Measurements from ENCODE around the gene ERFE.
A peak's percentile ranks its signal among the peaks of the same experiment; 100 is the strongest.

The ERFE gene

DNA sequence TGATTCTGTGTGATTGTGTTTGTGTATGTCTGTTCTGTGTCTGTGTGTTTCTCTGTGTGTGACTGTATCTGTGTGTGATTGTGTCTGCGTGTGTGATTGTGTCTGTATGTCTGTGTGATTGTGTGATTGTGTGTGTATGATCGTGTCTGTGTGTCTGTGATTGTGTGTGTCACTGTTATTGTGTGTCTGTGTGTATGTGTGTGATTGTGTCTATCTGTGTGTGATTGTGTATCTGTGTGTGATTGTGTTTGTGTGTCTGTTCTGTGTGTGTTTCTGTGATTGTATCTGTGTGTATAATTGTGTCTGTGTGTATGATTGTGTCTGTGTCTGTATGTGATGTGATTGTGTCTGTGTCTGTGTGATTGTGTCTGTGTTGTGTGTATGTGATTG, 32.0 kb upstream of the ERFE start:
- DNase-seq = no peak

DNA sequence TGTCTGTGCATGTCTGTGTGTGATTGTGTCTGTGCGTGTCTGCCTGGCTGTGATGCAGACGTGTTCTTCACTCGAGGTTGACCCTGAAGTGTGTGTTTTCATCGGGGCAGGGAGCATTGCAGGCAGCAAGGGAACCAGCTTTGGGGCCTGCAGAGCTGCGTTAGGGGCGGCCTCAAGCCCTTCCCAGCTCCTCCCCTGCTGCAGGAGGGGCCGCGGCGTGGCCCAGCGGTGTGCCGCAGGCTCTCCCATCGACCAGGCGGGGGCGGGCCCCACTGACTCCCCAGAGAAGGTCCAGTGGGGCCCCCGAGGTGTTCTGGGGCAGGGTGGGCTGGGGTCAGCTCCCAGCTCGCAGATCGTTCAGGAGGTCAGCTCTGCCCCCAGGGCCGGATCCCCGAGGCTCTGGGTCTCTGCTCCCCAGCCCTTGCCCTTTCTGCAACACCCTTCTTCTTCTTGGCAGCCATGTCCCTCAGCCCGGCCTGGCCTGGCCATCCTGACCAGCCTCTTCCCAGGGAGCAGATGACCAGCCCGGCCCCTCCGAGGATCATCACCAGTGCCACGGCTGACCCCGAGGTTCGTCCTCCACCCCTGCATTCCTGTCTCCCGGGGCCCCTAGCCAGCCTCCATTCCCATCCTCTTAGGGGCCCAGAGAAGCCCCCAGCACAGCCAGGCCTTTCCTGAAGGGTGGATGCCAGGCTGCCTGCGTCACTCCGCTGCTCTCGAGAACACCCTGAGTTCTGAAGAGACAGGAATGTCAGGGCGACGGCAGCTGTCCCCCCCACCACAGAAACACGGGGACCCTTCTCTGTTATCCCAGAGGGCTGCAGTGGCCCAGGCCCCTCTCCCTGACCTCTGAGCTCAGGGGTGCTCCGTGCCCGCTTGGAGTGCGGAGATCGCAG, 31.4 kb upstream of the ERFE start:
- DNase-seq = no peak

GRCh38 chr2:238128061-238128440, 30.7 kb upstream of the ERFE start:
- DNase-seq = no peak

DNA sequence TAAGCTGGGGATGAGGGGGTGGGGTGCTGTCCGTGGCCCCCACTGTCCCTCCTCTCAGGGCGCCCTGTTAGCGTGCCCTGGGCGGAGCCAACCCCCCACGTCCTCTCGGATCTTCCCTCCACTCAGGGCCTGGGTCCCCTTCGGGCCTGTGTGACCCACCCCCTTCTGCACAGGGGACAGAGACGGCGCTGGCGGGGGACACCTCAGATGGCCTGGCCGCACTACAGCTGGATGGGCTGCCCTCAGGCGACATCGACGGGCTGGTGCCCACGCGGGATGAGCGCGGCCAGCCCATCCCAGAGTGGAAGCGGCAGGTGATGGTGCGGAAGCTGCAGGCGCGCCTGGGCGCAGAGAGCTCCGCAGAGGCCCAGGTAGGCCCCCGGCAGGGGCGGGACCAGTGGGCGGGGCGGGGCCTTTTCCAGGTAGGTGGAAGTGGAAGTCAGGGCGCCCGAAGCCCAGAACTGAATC, 30.2 kb upstream of the ERFE start:
- no peak for DNase-seq

DNA sequence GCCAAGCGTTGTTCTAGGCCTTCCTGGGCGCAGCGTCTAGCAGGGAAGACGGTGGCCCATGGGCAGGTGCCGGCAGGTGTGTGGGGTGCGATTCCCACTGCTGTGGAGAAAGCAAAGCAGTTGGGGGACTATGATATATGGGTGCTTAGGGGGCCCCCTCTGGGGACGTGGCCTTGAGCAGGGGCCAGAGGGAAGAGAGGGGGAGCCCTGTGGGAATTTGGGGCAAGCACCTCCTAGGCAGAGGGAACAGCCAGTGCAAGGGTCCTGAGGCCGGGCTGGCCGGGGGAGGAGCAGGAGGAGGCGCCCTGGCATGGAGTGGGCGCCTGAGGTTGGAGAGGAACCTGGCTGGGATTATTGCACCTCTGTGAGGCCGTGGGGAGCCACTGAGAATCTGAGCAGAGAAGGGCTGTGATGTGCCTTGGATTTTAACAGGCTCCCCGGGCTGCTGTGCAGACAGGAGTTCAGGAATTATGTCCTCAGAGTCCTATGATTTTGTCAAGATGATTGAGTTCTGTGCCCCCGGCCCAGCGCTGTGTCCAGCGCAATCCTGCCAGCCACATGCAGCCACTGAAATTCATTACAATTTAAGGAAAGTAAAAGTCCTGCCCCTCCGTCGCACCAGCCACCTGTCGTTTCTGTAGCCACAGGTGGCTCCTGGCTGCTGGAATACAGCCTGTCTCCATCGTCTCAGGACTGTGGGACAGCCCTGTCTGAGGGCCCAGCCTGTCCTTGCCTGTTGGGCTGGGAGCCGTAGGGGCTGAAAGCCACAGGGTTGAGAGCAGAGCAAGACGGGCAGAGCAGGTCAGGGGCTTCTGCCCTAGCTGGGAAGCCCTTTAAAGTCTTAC, 29.4 kb upstream of the ERFE start:
- DNase-seq = no peak

DNA sequence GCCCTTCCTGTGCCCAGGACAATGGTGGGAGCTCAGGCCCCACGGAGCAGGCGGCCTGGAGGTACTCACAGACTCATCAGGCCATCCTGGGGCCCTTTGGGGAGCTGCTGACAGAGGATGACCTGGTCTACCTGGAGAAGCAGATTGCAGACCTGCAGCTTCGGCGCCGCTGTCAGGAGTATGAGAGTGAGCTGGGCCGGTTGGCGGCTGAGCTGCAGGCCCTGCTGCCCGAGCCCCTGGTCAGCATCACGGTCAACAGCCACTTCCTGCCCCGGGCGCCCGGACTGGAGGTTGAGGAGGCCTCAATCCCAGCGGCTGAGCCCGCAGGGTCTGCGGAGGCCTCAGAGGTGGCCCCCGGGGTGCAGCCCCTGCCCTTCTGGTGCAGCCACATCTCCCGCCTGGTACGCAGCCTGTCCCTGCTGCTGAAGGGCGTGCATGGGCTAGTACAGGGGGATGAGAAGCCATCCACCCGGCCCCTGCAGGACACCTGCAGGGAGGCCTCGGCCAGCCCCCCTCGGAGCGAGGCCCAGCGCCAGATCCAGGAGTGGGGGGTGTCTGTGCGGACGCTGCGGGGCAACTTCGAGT, 28.6 kb upstream of the ERFE start:
- no peak for DNase-seq

GRCh38 chr2:238130696-238131628, 27.8 kb upstream of the ERFE start:
- no peak for DNase-seq

DNA sequence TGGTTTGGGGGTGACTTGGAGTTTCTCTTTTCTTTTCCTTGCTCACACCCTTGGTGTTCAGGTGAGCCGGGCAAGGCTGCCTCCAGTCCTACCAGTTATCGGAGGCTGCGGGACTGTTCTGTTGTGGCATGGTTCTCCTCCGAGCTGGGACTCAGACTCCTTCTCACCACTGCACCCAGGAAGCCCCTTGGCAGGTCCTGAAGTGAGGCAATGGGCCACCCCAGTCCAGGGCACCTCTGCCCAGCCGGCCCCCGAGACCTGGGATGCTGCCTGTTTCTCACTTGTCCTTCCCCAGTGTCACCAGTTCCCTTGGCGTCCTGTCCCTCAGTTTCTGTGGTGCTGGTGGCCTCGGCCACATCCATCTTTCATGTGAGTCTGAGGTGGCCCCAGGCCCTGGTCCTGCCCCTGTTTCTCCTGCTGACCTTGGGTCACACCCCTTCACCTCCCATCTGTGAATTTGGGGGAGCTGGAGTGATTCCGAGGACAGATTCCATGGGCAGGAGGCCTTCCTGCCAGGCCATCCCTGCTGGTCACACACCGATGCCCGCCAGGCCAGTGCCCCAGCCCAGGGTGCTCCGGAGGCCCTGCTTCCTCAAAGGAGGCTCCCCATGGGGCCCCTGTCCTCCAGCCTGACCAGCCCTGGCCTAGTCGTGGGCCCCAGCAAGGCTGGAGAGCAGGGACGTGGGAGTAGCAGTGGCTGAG, 26.9 kb upstream of the ERFE start:
- DNase-seq = no peak

DNA sequence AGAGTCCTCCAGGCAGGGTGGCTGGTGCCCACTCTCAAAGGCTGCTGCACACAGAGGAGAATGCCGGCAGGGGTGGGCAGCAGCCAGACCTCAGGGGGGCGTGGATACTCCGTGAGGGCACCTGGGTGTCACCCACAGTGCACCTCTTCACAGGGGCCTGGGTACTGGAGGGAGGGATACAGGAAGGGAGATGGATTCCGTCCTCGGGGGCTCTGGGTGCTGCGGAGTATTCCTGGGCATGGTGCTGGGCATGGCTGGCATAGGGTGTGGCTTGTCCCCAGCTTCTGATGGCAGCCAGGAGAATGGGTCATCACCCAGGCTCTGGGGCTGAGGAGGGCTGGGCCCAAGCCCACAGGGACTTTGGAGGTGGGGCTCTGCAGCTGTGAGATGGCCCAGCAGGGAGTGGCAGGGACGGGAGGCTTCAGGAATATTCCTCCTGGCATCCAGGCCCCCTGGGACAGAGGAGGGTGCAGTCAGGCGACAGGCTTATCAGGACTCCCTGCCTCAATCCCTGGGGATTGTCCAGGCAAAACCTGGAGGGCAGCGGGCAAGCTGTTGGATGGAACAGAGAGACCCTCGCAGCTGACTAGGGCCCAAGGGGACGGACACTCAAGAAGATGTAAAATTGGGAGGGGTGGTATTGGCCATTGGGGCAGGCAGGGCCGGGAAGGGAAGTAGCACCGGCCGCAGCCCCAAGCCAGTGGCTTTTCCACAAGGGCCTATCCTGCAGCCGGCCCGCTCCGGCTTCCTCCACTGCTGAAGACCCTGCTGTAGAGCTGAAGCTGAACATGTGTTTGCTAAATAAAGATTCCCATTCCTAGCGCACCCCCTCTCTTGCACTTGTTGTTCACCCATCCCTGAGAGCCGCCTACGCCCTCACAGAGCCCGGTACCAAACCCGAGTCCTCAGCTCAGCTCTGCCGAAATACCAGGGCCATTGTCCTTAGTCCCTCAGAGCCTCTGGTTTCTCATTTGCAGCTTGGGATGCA, 26.0 kb upstream of the ERFE start:
- DNase-seq = no peak

GRCh38 chr2:238133499-238134392, 25.0 kb upstream of the ERFE start:
- DNase-seq = no peak

GRCh38 chr2:238134393-238134785, 24.4 kb upstream of the ERFE start:
- DNase-seq = no peak

DNA sequence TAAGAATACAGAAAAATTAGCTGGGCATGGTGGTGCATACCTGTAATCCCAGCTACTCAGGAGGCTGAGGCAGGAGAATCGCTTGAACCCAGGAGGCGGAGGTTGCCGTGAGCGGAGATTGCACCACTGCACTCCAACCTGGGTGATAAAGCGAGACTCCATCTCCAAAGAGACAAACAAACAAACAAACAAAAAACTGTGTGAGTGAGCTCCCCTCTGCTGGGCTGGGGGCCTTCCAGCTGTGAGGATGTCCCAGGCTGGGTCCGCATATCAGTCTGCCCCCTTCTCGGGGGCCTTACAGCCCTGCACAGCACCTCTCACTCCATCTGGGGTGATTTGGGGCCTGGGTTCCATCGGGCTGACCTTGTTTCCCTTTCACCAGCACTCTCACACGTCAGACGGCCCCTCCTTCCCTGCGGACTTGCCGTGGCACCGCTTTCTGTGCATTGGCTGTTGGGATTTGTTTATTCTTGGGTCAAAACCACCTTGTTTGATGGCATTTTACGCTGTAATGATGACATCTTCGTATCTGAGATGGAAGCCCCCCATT, 23.1 kb upstream of the ERFE start:
- DNase-seq = no peak

DNA sequence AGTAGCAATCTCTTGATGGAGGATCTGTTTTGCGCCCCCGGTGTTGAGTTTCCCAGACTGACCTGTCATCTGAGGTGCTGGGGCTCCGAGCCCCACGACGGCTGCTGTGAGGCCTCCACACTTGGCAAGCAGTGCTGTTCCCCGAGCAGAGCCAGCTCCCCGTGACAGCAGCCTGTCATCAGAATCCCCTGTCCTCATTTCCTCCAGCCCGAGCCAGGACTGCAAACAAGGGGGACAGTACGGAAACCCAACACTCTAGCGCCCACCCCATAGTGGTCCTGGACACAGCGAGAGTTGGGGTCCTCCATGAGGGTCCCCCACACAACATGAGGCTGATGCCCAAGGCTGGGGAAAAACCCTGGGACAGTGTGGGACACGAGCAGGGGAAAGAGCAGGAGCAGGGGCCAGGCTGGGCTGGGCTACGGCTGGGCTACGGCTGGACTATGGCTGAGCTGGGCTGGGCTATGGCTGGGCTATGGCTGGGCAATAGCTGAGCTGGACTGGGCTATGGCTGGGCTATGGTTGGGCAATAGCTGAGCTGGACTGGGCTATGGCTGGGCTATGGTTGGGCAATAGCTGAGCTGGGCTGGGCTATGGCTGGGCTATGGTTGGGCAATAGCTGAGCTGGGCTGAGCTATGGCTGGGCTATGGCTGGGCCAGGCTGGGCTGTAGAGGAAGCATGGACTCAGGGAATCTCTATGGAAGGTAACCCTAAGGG, 21.8 kb upstream of the ERFE start:
- no peak for DNase-seq

GRCh38 chr2:238137885-238138284, 20.9 kb upstream of the ERFE start:
- DNase-seq = no peak

DNA sequence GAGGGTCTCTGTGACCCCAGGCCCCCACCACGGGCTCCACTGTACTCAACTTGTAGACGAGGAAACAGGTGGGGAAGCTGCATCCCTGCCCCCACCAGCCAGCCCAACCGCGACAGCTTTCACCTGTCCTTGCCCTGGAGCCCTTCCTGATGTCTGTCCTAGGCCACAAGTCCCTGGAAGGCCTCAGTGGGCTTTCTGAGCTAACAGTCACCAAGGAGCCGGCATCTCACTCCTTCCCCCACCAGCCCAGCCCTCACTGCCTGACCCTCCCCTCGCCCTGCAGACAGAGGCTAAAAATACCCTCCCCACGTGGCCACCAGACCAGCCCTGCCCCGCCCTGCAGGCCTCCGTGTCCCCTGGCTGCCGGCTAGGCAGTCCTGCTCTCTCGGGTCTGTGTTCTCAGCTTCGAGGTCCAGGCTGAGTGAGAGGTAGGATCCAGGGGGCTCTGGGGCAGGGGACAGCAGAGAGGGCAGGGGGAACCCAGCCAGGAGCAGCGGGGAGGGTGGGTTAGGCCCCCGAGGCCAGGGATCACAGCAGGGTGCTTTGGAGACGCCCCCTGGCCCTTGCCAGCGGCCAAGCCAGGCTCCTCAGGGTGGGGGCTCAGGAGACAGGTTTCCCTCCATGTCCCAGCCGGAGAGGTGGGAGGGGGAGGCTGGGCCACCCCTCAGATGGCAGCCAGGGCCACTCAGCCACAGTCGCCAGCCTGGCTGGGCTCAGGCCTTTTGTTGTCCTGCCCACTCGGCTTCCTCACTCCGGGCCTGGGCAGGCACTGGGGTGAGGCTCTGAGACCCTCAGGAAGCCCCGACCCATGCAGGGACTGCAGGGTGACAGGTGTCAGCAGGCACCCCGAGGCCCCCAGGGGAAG, 20.2 kb upstream of the ERFE start, which contains the start of gene KLHL30:
Gene KLHL30, plus strand, starts transcription at position 338 of the 865 bp plus-strand sequence. CDS start 2,087 bp downstream, outside the sequence.
- DNase-seq = no peak

GRCh38 chr2:238139196-238140039, 19.4 kb upstream of the ERFE start:
- DNase-seq = peak; percentile 68

Data from stimulated activated CD8-positive, alpha-beta memory T cell treated with anti-CD3 and anti-CD28 coated beads, Interleukin-4, amount 100 ng/mL, for 48 hours (primary cell).